Measurements from ENCODE around the gene RGS7.

Gene RGS7

DNA sequence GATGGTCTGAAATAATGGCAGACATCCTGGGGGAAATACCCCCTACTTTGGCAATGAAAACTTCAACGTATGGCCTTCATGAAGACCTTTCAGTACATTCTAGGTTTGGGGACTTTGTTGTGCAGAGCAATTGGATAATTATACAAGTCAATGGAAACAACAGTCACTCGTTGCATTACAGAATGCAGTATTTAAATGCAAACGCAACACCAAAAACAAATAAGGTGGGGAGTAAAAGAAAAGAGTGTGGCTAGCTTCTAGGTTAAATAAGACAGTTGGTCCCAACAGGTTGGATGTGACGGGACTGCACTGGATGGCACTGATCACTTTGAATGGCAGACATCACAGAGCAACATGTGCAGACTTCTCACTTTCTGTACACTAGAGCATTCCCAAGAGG is 386.8 kb downstream of the RGS7 start:
- no peak for DNase-seq

- no peak for DNase-seq
Measured at GRCh38 chr1:240968864-240969263, 388.1 kb downstream of the RGS7 start.

GRCh38 chr1:240967070-240967724 is 389.8 kb downstream of the RGS7 start:
- no peak for DNase-seq

DNA sequence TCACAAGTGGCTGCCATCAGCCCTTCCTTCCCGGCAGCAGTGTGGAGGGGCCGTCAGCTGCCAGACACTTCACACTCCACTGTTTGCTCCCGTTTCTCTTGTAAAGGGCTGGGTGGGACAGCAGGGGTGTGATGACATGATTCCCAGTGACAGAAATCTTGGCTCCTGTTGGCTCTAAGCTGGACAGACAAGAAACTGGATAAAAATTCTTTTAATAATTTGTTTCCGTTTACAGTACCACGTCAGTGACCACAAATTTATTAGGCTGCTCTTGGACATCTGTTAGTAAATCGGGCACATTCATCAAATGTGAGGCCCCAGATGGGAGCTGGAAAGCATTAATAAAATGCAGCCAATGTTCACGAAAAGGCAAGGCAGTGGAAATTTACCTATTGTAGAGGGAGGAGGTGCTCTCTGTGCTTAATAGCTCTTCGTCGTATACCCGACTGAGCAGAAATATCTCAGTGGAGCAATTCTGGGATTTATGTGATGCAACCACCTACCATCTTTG is 391.4 kb downstream of the RGS7 start:
- DNase-seq = no peak

DNA sequence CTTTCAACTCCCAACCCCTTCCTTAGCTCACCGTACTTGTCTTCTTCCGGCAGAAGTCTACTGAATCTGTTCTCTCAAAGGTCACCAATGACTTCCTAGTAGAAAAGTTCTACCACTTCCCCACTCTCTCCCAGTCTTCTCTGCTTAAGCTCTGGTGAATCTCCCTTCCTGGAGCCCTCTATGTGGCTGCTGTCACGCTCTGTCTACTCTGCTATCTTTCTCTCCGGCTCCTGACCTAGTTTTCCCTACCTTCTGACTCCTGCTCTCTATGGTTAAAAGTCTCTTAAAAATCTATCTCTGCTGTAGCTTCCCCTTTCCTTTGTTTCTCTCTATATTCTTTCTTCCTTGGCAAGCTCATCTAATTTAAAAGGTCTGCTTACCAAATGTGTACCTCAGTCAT is 394.9 kb downstream of the RGS7 start:
- no peak for DNase-seq

DNA sequence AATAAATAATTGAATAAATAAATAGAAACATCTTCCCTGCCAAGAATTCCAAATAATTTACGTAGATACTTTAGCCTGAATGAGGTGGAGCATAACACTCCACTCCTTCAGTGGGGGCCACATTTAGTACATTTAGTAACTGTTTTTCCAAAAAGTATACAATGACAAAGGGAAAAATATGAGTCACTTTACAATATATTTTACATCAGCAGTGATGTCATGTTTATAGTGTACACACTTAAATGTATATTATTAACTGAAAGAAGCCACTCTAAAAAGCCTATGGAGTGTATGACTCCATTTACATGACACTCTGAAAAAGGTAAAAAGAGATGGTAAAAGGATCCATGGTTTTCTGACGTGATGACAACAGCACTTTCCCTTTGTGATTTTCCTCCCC is 400.6 kb downstream of the RGS7 start:
- DNase-seq = no peak

- DNase-seq = no peak
Measured at GRCh38 chr1:240956020-240956419, 401.0 kb downstream of the RGS7 start.

GRCh38 chr1:240947438-240948224 is 409.4 kb downstream of the RGS7 start:
- no peak for DNase-seq

GRCh38 chr1:240946926-240947325 is 410.1 kb downstream of the RGS7 start:
- no peak for DNase-seq

- no peak for DNase-seq
Measured at GRCh38 chr1:240942901-240943300, 414.1 kb downstream of the RGS7 start.

DNA sequence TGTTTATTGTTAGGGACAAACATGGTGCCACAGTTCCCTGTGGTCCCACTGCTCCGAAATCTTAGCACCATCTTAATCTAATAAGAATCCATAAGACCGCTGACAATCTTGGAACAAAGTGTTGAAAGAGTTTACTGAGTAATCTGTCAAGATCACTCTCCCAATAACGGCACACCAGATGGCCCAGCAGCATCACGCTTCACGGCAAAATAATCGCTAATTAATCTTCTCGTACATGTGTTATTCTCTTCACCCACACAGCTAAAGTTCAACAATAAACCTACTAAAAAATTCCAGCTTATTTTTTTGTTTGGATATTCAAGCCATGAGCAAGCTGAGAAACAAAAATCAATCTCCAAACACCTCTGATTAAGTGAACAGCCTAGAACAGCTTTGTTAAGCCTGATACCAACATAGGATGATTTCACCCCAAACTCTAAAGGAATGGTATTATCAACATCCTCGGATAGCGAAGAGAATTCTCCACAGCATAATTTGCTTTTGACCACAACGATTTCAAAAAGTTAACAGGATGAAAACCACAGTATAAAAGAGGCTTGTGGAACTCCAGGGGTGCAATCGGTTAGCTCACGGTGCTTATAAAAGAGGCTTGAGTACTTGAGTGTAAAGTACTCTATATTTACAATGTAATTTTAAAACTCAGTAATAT is 415.2 kb downstream of the RGS7 start:
- no peak for DNase-seq

DNA sequence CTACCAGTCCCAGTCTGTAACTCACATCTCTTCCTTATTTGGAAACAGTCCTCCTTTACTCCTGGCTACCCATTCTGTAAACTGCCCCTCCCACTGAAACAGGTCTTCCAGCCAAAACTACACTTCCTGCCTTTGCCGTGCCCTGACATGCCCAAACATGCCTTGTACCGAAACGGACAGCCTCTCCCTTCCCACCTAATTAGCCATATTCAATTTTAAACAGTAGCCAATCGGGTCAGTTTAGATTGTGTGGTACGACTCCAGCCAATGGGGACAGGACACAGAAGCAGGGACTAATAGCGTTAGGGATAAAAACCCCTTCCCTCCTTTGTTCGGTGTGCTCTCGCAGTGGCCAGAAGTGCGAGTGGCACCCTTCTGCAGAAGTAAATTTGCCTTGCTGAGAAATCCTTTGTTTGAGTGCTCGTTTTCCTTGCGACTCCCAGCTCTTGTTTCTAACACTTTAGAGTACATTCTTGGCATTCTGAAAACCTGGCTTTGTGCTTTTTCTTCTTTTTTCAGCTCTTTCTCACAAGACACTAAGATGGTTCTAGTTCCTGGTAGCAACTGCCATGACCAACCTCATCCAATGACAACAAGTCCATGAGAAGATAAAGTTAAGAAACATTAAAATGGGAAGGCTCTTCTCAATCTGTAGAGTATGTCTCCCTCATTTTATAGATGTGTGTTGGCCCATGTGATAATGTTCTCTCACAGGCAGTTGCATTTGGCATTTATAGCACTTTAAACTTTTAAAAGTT is 419.9 kb downstream of the RGS7 start:
- no peak for DNase-seq

- no peak for DNase-seq
Measured at GRCh38 chr1:240935920-240936319, 421.1 kb downstream of the RGS7 start.

- no peak for DNase-seq
Measured at GRCh38 chr1:240931031-240931430, 426.0 kb downstream of the RGS7 start.

- DNase-seq = no peak
Measured at GRCh38 chr1:240928265-240928664, 428.7 kb downstream of the RGS7 start.

GRCh38 chr1:240927821-240928220 is 429.2 kb downstream of the RGS7 start:
- DNase-seq = no peak

DNA sequence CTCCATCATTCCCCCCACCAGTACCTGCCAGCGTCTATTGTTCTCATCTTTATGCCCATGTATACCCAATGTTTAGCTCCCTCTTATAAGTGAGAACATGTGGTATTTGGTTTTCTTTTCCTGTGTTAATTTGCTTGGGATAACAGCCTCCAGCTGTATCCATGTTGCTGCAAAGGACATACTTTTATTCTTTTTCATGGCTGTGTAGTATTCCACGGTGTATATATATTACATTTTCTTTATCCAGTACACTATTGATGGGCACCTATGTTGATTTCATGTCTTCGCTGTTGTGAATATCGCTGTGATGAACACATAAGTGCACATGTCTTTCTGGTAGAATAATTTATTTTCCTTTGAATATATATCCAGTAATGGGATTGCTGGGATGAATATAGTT is 431.7 kb downstream of the RGS7 start:
- DNase-seq = no peak

DNA sequence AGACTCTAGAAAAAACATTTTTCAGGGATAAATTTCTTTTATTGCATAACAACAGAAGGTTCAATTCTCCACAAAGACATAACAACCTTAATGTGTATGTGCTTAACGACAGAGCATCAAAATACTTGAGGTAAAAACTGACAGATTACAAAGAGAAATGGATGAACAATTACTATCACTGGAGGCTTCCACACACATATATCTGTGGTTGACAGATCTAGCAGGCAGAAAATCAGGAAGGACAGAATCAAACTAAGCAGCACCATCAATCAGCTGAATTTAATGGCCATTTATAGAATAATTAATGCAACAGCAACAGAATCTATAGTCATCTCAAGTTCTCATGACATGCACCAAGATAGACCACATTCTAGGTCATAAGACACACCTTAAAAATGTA is 439.0 kb downstream of the RGS7 start:
- no peak for DNase-seq

GRCh38 chr1:240914506-240914905 is 442.5 kb downstream of the RGS7 start:
- DNase-seq = no peak

- no peak for DNase-seq
Measured at GRCh38 chr1:240912821-240913220, 444.2 kb downstream of the RGS7 start.

DNA sequence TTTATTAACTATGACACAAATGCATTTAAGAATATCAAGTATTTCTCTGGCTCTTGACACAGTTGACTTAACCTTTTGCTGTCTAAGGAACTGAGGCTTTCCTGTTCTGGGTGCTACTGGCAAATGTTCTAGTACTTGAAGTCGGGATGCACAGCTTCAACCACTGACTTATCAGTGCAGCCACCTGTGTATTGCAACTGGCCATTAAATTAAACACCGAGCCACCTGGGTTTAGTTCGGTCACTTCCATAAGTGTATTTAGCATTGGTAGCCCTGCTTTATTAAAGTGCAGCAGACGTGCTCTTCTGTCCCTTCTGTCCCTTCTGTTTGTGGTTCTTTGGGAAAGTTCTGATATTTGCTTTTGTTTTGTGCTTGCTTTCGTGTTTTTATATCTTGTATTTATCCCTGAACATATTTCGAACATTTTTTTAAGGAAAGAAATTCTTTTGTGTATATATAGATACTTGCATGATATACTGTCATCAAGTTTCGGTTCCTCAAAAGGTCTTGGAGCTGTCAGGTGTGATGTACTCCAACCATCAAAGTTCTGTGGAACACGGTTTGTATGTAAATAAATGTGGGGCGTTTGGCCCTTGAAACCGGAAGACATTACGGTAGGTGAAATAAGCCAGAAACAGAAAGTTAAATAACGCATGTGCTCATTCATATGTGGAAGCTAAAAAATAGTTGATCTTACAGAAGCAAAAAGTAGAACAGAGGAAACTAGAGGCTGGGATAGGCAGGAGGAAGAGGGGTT is 447.1 kb downstream of the RGS7 start:
- DNase-seq = no peak

GRCh38 chr1:240906477-240906876 is 450.5 kb downstream of the RGS7 start:
- DNase-seq = no peak

Data from NCI-H187 treated with DMSO at 0.1 percent for 48 hours (cell line).